IPS-18c (cell line): ENCODE results near the gene LIPC.

Experiments used
- H3K4me3 ChIP-seq: 2 replicates; pipeline ENCODE4 v1.7.0; 2013; ENCODE audit warnings: low read depth, mild to moderate bottlenecking, low read length, moderate library complexity; ENCODE audit not compliant: insufficient read depth
- H3K9me3 ChIP-seq: one replicate; pipeline ENCODE4 v1.6.1; 2013; ENCODE audit warnings: mild to moderate bottlenecking, low read length, moderate library complexity; ENCODE audit not compliant: control insufficient read depth, insufficient read depth

Gene LIPC

GRCh38 chr15:58525991-58526421 is 94.2 kb downstream of the LIPC start:
- Histone ChIP-seq H3K4me3 (no peak overlapping the region), H3K9me3 (no peaks in the 10 kb centered on the region)

DNA sequence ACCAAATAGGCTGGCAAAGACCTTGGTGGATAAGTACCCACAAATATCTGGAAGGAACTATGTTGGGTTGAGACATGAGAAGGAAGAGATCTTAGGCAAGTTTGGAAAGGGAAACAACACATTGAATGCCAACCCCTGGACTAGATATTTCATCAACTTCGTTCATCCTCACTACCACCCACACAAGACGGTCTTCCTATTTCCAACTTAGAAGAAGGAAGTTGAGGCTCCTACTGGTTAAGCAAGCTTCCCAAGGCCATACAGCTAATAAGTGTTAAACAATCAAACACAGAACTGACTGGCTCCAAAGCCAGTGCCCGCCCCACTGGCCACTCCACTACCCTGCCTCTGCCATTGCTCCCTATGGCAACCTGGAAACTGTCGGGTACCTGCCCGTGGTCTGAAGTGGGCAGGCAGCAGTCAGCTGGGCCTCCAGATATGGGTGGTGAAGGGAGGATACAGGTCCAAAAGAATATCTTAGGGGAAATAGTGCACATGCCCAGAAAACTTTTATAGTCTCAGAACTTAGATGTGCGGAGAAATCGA is 94.9 kb downstream of the LIPC start:
- Histone ChIP-seq H3K4me3 (no peak overlapping the region), H3K9me3 (no peaks in the 10 kb centered on the region)

- H3K4me3 ChIP-seq = no peak overlapping the region
- no peaks in the 10 kb centered on the region for H3K9me3 ChIP-seq
These were observed 95.9 kb downstream of the LIPC start for GRCh38 chr15:58527573-58528187.

- no peak overlapping the region for H3K4me3 ChIP-seq
- H3K9me3 ChIP-seq = no peaks in the 10 kb centered on the region
These were observed 96.5 kb downstream of the LIPC start for GRCh38 chr15:58528188-58528870.

DNA sequence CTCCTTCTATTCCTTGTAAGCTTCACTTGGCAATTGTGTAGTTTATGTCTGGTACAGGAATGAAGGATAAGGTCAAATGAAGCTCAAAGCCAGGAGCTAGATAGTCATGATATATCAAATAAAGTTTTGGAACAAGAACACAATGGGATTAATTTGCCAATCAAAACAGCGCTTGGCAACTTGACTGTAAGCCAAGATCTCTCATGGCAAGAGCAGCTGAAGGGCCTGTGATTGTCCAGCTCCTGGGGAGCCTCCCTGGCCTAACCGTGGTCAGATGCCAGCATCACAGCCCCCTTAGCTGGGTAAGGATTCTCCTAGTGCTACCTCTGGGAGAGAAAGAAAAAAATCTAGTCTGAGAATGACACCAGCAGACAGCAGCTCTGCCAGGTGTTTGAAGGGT is 97.2 kb downstream of the LIPC start:
- H3K9me3 ChIP-seq = no peaks in the 10 kb centered on the region
- H3K4me3 ChIP-seq = no peak overlapping the region

GRCh38 chr15:58530056-58530590 is 98.3 kb downstream of the LIPC start:
- no peaks in the 10 kb centered on the region for H3K9me3 ChIP-seq
- no peak overlapping the region for H3K4me3 ChIP-seq

DNA sequence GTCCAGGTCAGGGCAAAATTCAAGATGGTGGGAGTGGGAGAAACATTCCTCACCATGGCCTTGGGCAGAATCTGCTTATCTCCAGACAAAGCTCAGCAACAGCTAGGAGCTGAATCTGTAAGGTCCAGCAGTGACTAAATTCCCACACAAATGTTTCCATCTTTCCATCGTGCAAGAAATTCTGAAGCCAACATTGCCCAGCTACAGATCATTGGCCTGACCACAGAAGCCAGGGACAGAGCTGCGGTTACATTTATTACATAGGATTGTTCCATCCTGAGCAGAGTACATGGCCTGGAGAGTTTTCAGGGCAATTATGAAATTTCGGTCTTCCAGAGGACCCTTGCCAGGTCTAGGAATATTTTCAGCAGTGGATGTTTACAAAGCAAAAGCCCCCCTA is 100.3 kb downstream of the LIPC start:
- no peaks in the 10 kb centered on the region for H3K9me3 ChIP-seq
- H3K4me3 ChIP-seq = no peak overlapping the region

GRCh38 chr15:58534556-58534955 is 102.8 kb downstream of the LIPC start:
- Histone ChIP-seq H3K4me3 (no peak overlapping the region), H3K9me3 (no peaks in the 10 kb centered on the region)

DNA sequence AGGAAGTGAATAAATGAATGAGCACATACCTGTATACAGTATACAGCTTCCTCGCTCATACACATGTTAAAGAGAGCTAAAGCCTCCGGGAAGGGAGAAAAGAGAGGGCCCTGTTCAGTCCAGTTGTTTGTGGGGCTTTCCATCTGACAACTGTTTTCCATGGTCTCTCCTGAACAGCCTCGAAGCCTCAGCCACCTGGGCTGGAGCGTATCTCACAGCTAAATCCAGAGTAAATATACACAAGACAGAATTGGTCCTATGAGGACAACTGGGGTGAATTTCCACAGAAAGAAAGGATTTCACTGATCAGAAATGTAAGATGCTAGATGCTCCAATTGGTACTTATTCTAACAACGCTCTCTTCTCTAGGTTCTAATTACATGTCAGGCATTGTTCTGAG is 103.5 kb downstream of the LIPC start:
- Histone ChIP-seq H3K9me3 (no peaks in the 10 kb centered on the region), H3K4me3 (no peak overlapping the region)

DNA sequence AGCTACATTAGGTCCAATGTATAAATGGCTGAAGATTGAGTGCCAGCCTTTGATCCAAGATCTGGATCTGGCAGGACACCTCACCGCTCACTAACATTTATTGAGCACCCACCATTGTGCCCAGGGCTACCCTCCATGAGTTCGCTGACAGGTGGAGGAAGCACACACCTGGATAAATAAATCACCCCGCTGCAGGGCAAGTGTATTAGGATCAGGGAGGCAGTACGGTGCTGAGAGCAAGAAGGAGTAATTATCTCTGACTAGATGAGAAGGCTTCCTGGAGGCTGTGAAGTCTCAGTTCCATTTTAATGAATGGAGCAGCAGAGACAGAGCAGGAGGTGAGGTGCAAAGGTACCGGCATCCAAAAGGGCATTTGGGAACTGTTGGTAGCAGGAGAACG is 104.1 kb downstream of the LIPC start:
- Histone ChIP-seq H3K9me3 (no peaks in the 10 kb centered on the region), H3K4me3 (no peak overlapping the region)

GRCh38 chr15:58536414-58536813 is 104.6 kb downstream of the LIPC start:
- no peak overlapping the region for H3K4me3 ChIP-seq
- no peaks in the 10 kb centered on the region for H3K9me3 ChIP-seq

DNA sequence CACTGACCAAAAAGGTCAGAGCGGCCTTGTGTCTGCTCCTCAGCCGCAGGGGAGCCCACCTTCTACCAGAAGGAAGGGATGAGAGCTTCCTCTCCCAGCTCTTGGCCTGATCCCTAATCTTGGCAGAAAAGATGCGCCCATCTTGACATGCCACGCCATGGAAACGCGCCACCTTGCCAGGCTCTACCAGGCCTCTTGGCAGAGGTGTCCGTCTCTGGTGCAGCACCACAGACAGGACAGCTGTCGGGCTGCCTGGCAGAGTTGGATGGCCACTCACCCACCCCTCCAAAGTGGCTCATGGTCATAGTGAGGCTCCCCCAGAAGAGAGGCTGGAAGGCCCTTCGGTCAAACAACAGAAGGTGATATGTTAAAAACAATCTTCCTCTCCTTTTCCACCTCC is 105.2 kb downstream of the LIPC start:
- Histone ChIP-seq H3K9me3 (no peaks in the 10 kb centered on the region), H3K4me3 (no peak overlapping the region)

DNA sequence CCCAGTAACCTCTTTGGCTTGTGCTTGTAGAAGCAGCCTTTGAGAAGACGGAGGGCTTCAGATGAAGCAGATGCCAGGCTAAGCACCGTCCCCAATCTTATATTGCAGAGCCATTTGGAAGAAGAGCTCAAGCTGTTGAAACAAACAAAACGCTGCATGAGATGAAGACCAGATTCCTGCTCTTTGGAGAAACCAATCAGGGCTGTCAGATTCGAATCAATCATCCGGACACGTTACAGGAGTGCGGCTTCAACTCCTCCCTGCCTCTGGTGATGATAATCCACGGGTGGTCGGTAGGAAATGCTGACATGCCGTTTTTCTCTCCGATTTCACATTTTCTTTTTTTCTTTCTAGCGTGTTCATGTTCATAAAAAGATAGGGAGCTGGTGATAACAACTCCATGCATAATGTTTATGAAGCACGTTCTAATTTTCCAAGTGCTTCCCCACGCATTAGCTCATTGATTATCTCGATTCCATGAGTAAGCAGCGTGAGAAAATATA is 106.5 kb downstream of the LIPC start:
- Histone ChIP-seq H3K4me3 (no peak overlapping the region), H3K9me3 (no peaks in the 10 kb centered on the region)

- Histone ChIP-seq H3K9me3 (no peaks in the 10 kb centered on the region), H3K4me3 (no peak overlapping the region)
These were observed 107.1 kb downstream of the LIPC start for GRCh38 chr15:58538901-58539300.

- H3K9me3 ChIP-seq = no peaks in the 10 kb centered on the region
- no peak overlapping the region for H3K4me3 ChIP-seq
These were observed 107.8 kb downstream of the LIPC start for GRCh38 chr15:58539548-58539947.

GRCh38 chr15:58541410-58542087 is 109.8 kb downstream of the LIPC start:
- Histone ChIP-seq H3K4me3 (no peak overlapping the region), H3K9me3 (peaks cover 2% of the 10 kb centered on the region)

DNA sequence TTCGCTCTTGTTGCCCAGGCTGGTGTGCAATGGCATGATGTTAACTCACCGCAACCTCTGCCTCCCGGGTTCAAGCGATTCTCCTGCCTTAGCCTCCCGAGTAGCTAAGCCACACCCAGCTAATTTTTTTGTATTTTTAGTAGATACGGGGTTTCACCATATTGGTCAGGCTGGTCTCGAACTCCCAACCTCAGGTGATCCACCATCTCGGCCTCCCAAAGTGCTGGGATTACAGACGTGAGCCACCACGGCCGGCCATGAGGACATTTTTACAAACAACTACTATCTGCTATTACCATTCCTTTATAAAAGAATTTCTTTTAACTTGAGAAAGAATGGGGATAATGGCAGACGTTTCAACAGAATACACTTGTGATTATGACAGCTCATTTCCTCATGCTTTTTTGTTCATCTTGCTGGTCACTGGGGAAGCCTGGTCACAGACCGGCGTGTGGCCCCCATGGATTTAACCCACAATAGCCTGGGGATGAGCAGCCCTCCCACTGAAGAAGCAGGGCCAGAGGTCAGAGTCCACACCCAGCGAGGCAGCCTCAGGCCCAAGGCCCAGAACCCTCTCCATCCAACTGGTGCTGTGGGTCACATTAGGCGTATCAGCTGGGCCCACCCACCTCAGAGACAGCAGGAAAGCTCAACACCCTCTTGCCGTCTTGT is 112.0 kb downstream of the LIPC start:
- Histone ChIP-seq H3K9me3 (peaks cover 2% of the 10 kb centered on the region), H3K4me3 (no peak overlapping the region)
